ENCODE measurements around the gene TMEM255B. TPM values are rescaled to one million over a fixed set of nuclear protein-coding genes. Genes with fewer than 3 reads are reported as not detected.

Gene TMEM255B
- total and polyA plus RNA-seq, 9 of the 15 experiments (the other 6 are each of a cell fraction or from before 2014, with no cell fraction given) = 0.01 to 0.75 (median 0.23) TPM

DNA sequence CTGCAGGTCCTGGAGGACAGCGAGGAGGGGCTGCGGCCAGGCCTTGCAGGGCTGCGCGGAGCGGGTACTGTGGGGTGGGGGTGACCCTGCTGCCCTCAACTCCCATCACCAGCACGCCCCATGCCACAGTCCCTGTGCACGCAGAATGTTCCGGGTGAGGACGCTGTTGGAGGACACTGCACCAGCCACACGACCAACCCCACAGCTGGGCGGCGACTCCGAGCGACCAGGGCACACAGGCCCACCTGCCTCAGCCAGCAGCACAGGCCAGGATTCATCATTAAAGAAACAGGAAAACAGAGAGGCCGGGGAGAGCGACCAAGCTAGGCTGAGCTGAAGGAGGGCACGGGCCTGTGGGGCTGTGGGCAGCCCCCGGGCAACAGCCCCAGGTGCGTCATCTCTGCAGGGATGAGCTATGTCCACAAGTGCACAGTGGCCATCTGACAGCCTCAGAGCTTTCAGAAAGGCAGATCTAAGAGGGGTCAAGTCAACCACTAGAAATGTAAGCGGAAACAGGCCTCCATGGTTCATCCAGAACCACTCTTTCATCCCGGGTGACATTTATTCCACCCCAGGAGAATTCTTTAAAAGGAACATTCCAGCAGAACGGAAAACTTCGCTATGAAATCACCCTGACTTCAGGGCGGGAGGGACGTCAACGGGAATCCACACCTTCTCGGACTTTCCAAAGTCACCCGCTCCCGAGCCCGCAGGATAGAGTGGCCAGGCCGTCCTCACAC lies 103.3 kb downstream of the TMEM255B start:
- no peak overlapping the region for H3K27ac ChIP-seq (ENCODE audit: extremely low read depth, low read depth, low read length)
- no peaks in the 10 kb centered on the region; a peak in 1 of 5 replicates for H3K27me3 ChIP-seq (ENCODE audit: control insufficient read depth in 2 of 2, insufficient read depth in 2 of 2, low read length in 2 of 2)
- ATAC-seq (no peak), DNase-seq (ENCODE audit: extremely low read depth in 1 of 4, low spot score in 3 of 4) (no peak), FAIRE-seq (peak; percentile 19)
- H2AFZ ChIP-seq (ENCODE audit: low read depth, low read length) = peak overlapping the region; percentile 76; the same call in 1 of the 2 replicates
- WGBS (ENCODE audit: insufficient coverage, low coverage, missing lambda C conversion rate) = 55% methylated on average over 25 of the region's 31 CpGs
- H3K4me1 ChIP-seq (replicated peaks in 1 of 2; ENCODE audit: control insufficient read depth in 2 of 2, insufficient read depth in 2 of 2, low read length in 2 of 2) = peaks cover 20 to 55% of the 10 kb centered on the region in 2 experiments; a peak in 4 of 5 replicates
- no peaks in the 10 kb centered on the region for H3K9me1 ChIP-seq (ENCODE audit: control insufficient read depth, insufficient read depth, low read length)
- ChIA-PET CTCF (ENCODE audit: low intra/inter-chr PET ratio) (no interaction called here), POLR2A (interaction anchor here (1.2 kb wide), 1 partner anchor 11 kb away, joined by 4 read pairs; no protein-coding TSS in a partner anchor)
- in situ Hi-C loops (cut with MboI) (no loop called here), intact Hi-C loops (cut with micrococcal nuclease) (no loop called here)
- H4K20me1 ChIP-seq (replicated peaks; ENCODE audit: control insufficient read depth, insufficient read depth, low read length) = no peaks in the 10 kb centered on the region
- H3K9me3 ChIP-seq (replicated peaks; ENCODE audit: control insufficient read depth, insufficient read depth, low read depth, low read length) = peaks cover 2% of the 10 kb centered on the region
- BruUV-seq (replicated peaks) = no TSS peak
- peaks cover 2% of the 10 kb centered on the region; the same call in 1 of the 3 replicates for H3K36me3 ChIP-seq (ENCODE audit: control insufficient read depth, insufficient read depth, low read length)
- H3K4me2 ChIP-seq (ENCODE audit: insufficient read depth, low read length) = peak overlapping the region; percentile 63
- H3K9ac ChIP-seq (ENCODE audit: insufficient read depth in 1 of 2, low read depth in 2 of 2, low read length in 2 of 2) = peak overlapping the region in 1 of 2 experiments; percentile 86; a peak in 2 of 4 replicates
- TF ChIP-seq ZFP1 (CRISPR knock-in tag; IDR thresholded peaks at IDR 0.05) (no peak), RFX5 (IDR thresholded peaks at IDR 0.05; ENCODE audit: low read depth, low read length) (no peak), LARP7 (IDR thresholded peaks at IDR 0.05) (no peak), DPF2 (IDR thresholded peaks at IDR 0.05) (no peak), ZKSCAN8 (CRISPR knock-in tag; IDR thresholded peaks at IDR 0.05) (no peak), CAMTA2 (CRISPR knock-in tag; conservative IDR thresholded peaks at IDR 0.05) (no peak), PURB (CRISPR knock-in tag; IDR thresholded peaks at IDR 0.05; ENCODE audit: low read depth) (no peak), MAFG (tag; conservative IDR thresholded peaks at IDR 0.05) (no peak), NCOA6 (IDR thresholded peaks at IDR 0.05) (no peak)
- TF ChIP-seq, protein P1, sequence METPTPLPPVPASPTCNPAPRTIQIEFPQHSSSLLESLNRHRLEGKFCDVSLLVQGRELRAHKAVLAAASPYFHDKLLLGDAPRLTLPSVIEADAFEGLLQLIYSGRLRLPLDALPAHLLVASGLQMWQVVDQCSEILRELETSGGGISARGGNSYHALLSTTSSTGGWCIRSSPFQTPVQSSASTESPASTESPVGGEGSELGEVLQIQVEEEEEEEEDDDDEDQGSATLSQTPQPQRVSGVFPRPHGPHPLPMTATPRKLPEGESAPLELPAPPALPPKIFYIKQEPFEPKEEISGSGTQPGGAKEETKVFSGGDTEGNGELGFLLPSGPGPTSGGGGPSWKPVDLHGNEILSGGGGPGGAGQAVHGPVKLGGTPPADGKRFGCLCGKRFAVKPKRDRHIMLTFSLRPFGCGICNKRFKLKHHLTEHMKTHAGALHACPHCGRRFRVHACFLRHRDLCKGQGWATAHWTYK (CRISPR knock-in tag; IDR thresholded peaks at IDR 0.05) = no peak
- peak overlapping the region; percentile 56 for H3K4me3 ChIP-seq
- H3K79me2 ChIP-seq (ENCODE audit: control insufficient read depth, insufficient read depth, low read length) = peaks cover 23% of the 10 kb centered on the region; the same call in 2 of the 3 replicates
